ENCODE measurements around the gene RNF126.
"Not testable (repeated sequence)": the region's sequence is repeated elsewhere in the genome, so short reads cannot be mapped to it uniquely, and the experiment has no call there.

The RNF126 gene

GRCh38 chr19:628168-628567 lies 34.8 kb downstream of the RNF126 start:
- DNase-seq (ENCODE audit: low read depth), result no peak

- not testable (repeated sequence) for DNase-seq (ENCODE audit: low read depth)
Measured at GRCh38 chr19:626566-626965, 36.4 kb downstream of the RNF126 start.

GRCh38 chr19:625257-625656 lies 37.8 kb downstream of the RNF126 start:
- no peak for DNase-seq (ENCODE audit: low read depth)

- DNase-seq (ENCODE audit: low read depth), result no peak
Measured at GRCh38 chr19:624433-625109, 38.4 kb downstream of the RNF126 start.

GRCh38 chr19:623974-624373 lies 39.0 kb downstream of the RNF126 start:
- DNase-seq (ENCODE audit: low read depth), result no peak

GRCh38 chr19:623175-623916 lies 39.7 kb downstream of the RNF126 start:
- no peak for DNase-seq (ENCODE audit: low read depth)

- DNase-seq (ENCODE audit: low read depth), result no peak
Measured at GRCh38 chr19:622666-623065, 40.3 kb downstream of the RNF126 start.

GRCh38 chr19:621819-622218 lies 41.2 kb downstream of the RNF126 start:
- DNase-seq (ENCODE audit: low read depth), result no peak

GRCh38 chr19:621191-621590 lies 41.8 kb downstream of the RNF126 start:
- DNase-seq (ENCODE audit: low read depth), result not testable (repeated sequence)

GRCh38 chr19:620166-620862 lies 42.7 kb downstream of the RNF126 start:
- DNase-seq (ENCODE audit: low read depth), result no peak

- no peak for DNase-seq (ENCODE audit: low read depth)
Measured at GRCh38 chr19:619286-620002, 43.6 kb downstream of the RNF126 start.

GRCh38 chr19:618674-619285 lies 44.2 kb downstream of the RNF126 start:
- no peak for DNase-seq (ENCODE audit: low read depth)

GRCh38 chr19:618247-618619 lies 44.8 kb downstream of the RNF126 start:
- no peak for DNase-seq (ENCODE audit: low read depth)

GRCh38 chr19:617551-618246 lies 45.3 kb downstream of the RNF126 start:
- no peak for DNase-seq (ENCODE audit: low read depth)

GRCh38 chr19:616747-617526 lies 46.1 kb downstream of the RNF126 start:
- no peak for DNase-seq (ENCODE audit: low read depth)

- DNase-seq (ENCODE audit: low read depth), result no peak
Measured at GRCh38 chr19:616062-616700, 46.8 kb downstream of the RNF126 start.

GRCh38 chr19:615619-616018 lies 47.4 kb downstream of the RNF126 start:
- DNase-seq (ENCODE audit: low read depth), result no peak

GRCh38 chr19:613732-614567 lies 49.1 kb downstream of the RNF126 start:
- DNase-seq (ENCODE audit: low read depth), result no peak

GRCh38 chr19:612941-613340 lies 50.1 kb downstream of the RNF126 start:
- DNase-seq (ENCODE audit: low read depth), result no peak
